ENCODE measurements around the gene TERB1. TPM values are rescaled to one million over a fixed set of nuclear protein-coding genes. Genes with fewer than 3 reads are reported as not detected.

Gene TERB1
- total RNA-seq, 4 donors from 2014 or later: 0.19 TPM; not detected in 3

GRCh38 chr16:66814734-66815133, 13.3 kb upstream of the TERB1 start:
- H3K4me3 ChIP-seq (ENCODE audit: low read depth, poor library complexity, severe bottlenecking): no peak overlapping the region
- no peak for DNase-seq (ENCODE audit: low spot score in 2 of 2)
- no peak for TF ChIP-seq POLR2A (IDR thresholded peaks at IDR 0.05)
- WGBS, 2 donors: 96 to 100% methylated on average over 2 of the region's 2 CpGs
- intact Hi-C loops (cut with DNase I; ENCODE audit: low total_unique reads): no loop called here

GRCh38 chr16:66811043-66811442, 9.7 kb upstream of the TERB1 start:
- intact Hi-C loops (cut with DNase I; ENCODE audit: low total_unique reads): no loop called here
- no peak for DNase-seq (ENCODE audit: low spot score in 2 of 2)
- 95 to 96% methylated on average over 7 of the region's 7 CpGs for WGBS, 2 donors

GRCh38 chr16:66810391-66810790, 9.0 kb upstream of the TERB1 start:
- intact Hi-C loops (cut with DNase I; ENCODE audit: low total_unique reads): no loop called here
- DNase-seq (ENCODE audit: low spot score in 2 of 2): no peak
- WGBS, 2 donors: 62 to 66% methylated on average over 4 of the region's 4 CpGs
- TF ChIP-seq CTCF (IDR thresholded peaks at IDR 0.05) (no peak), POLR2A (IDR thresholded peaks at IDR 0.05) (no peak)
- no peak overlapping the region for H3K4me3 ChIP-seq (ENCODE audit: low read depth, poor library complexity, severe bottlenecking)

More at GRCh38 chr16:66811043-66811442, 9.7 kb upstream of the TERB1 start:
- TF ChIP-seq CTCF (IDR thresholded peaks at IDR 0.05) (no peak), POLR2A (IDR thresholded peaks at IDR 0.05) (no peak)
- H3K4me3 ChIP-seq (ENCODE audit: low read depth, poor library complexity, severe bottlenecking): no peak overlapping the region

GRCh38 chr16:66809765-66810164, 8.4 kb upstream of the TERB1 start:
- 93 to 94% methylated on average over 4 of the region's 4 CpGs for WGBS, 2 donors
- DNase-seq (ENCODE audit: low spot score in 2 of 2): no peak
- TF ChIP-seq POLR2A (IDR thresholded peaks at IDR 0.05) (no peak), CTCF (IDR thresholded peaks at IDR 0.05) (no peak)
- intact Hi-C loops (cut with DNase I; ENCODE audit: low total_unique reads): no loop called here
- H3K4me3 ChIP-seq (ENCODE audit: low read depth, poor library complexity, severe bottlenecking): no peak overlapping the region

- DNase-seq (ENCODE audit: low spot score in 2 of 2): no peak
- 83 to 93% methylated on average over 5 of the region's 5 CpGs for WGBS, 2 donors
- TF ChIP-seq POLR2A (IDR thresholded peaks at IDR 0.05) (no peak), CTCF (IDR thresholded peaks at IDR 0.05) (no peak)
- H3K4me3 ChIP-seq (ENCODE audit: low read depth, poor library complexity, severe bottlenecking): no peak overlapping the region
- intact Hi-C loops (cut with DNase I; ENCODE audit: low total_unique reads): no loop called here
Observed at GRCh38 chr16:66802159-66802558, 775 bp upstream of the TERB1 start.

- DNase-seq (ENCODE audit: low spot score in 2 of 2): no peak
- TF ChIP-seq CTCF (IDR thresholded peaks at IDR 0.05): no peak
- TF ChIP-seq POLR2A (IDR thresholded peaks at IDR 0.05): no peak
Observed at GRCh38 chr16:66800856-66801255, 528 bp downstream of the TERB1 start.

More at GRCh38 chr16:66800856-66801255, 528 bp downstream of the TERB1 start:
- intact Hi-C loops (cut with DNase I; ENCODE audit: low total_unique reads): no loop called here
- no peak overlapping the region for H3K4me3 ChIP-seq (ENCODE audit: low read depth, poor library complexity, severe bottlenecking)
- WGBS, 2 donors: 94 to 95% methylated on average over 14 to 18 of the region's 19 CpGs

Data from lower leg skin (tissue), 4 donors.